GM20431 (cell line): Measurements from ENCODE around the gene VPS13D.

Source experiments
- in situ Hi-C: fragments of 300-500 bp; cut with MseI, MboI; formaldehyde crosslinking; loops from one replicate; pipeline ENCODE4 v1.15.0; 2020; ENCODE audit warnings: low sequenced_read_pairs; ENCODE audit not compliant: unreplicated experiment

Gene VPS13D

GRCh38 chr1:12316331-12316730 lies 86.5 kb downstream of the VPS13D start:
- in situ Hi-C loops = loop anchor here (25.0 kb wide), 1 partner anchor 296 kb away; the partner anchor contains the start of gene DHRS3

GRCh38 chr1:12320486-12320885 lies 90.7 kb downstream of the VPS13D start:
- in situ Hi-C loops = loop anchor here (25.0 kb wide), 1 partner anchor 292 kb away; the partner anchor contains the start of gene DHRS3

GRCh38 chr1:12324423-12324822 lies 94.6 kb downstream of the VPS13D start:
- in situ Hi-C loops = loop anchor here (25.0 kb wide), 1 partner anchor 288 kb away; the partner anchor contains the start of gene DHRS3

- in situ Hi-C loops = loop anchor here (25.0 kb wide), 1 partner anchor 287 kb away; the partner anchor contains the start of gene DHRS3
Observed at GRCh38 chr1:12324973-12325372, 95.1 kb downstream of the VPS13D start.

- in situ Hi-C loops = no loop called here
Observed at GRCh38 chr1:12326986-12327385, 97.2 kb downstream of the VPS13D start.

- in situ Hi-C loops = no loop called here
Observed at GRCh38 chr1:12327566-12327965, 97.7 kb downstream of the VPS13D start.

GRCh38 chr1:12333036-12333785 lies 103.4 kb downstream of the VPS13D start:
- in situ Hi-C loops = no loop called here

- in situ Hi-C loops = no loop called here
Observed at GRCh38 chr1:12335815-12336214, 106.0 kb downstream of the VPS13D start.

GRCh38 chr1:12336413-12336812 lies 106.6 kb downstream of the VPS13D start:
- in situ Hi-C loops = no loop called here

GRCh38 chr1:12338017-12338416 lies 108.2 kb downstream of the VPS13D start:
- in situ Hi-C loops = no loop called here

- in situ Hi-C loops = no loop called here
Observed at GRCh38 chr1:12338823-12339222, 109.0 kb downstream of the VPS13D start.

GRCh38 chr1:12339396-12339795 lies 109.6 kb downstream of the VPS13D start:
- in situ Hi-C loops = no loop called here

- in situ Hi-C loops = no loop called here
Observed at GRCh38 chr1:12339811-12340543, 110.1 kb downstream of the VPS13D start.

- in situ Hi-C loops = no loop called here
Observed at GRCh38 chr1:12340544-12340930, 110.7 kb downstream of the VPS13D start.

GRCh38 chr1:12341667-12342066 lies 111.8 kb downstream of the VPS13D start:
- in situ Hi-C loops = no loop called here

- in situ Hi-C loops = no loop called here
Observed at GRCh38 chr1:12342401-12343003, 112.7 kb downstream of the VPS13D start.

GRCh38 chr1:12343823-12344487 lies 114.1 kb downstream of the VPS13D start:
- in situ Hi-C loops = no loop called here

- in situ Hi-C loops = no loop called here
Observed at GRCh38 chr1:12344596-12345349, 114.9 kb downstream of the VPS13D start.

GRCh38 chr1:12345350-12346217 lies 115.8 kb downstream of the VPS13D start:
- in situ Hi-C loops = no loop called here
